CD4-positive, alpha-beta T cell treated with Interleukin-12 subunit alpha and Interleukin-12 subunit beta, for 1 hour (primary cell): ENCODE results near the gene EFNA3.
A peak's percentile ranks its signal among the peaks of the same experiment; 100 is the strongest.

ENCODE experiments used
- DNase-seq: peaks from one replicate; pipeline ENCODE4 v3.0.0-alpha.2; 2020

Gene EFNA3

GRCh38 chr1:155070158-155070621 is 8.4 kb upstream of the EFNA3 start:
- no peak for DNase-seq

- DNase-seq: peak; percentile 82
Observed at GRCh38 chr1:155070721-155071569, 7.7 kb upstream of the EFNA3 start.

GRCh38 chr1:155071701-155072100 is 6.9 kb upstream of the EFNA3 start:
- no peak for DNase-seq

- no peak for DNase-seq
Observed at GRCh38 chr1:155072531-155073289, 5.9 kb upstream of the EFNA3 start.

GRCh38 chr1:155073377-155074242 is 5.0 kb upstream of the EFNA3 start:
- DNase-seq: no peak

- DNase-seq: no peak
Observed at GRCh38 chr1:155075535-155075934, 3.1 kb upstream of the EFNA3 start.

- no peak for DNase-seq
Observed at GRCh38 chr1:155076371-155076770, 2.3 kb upstream of the EFNA3 start.

- no peak for DNase-seq
Observed at GRCh38 chr1:155077346-155077745, 1.3 kb upstream of the EFNA3 start.

GRCh38 chr1:155077758-155078445 is 735 bp upstream of the EFNA3 start:
- DNase-seq: no peak

GRCh38 chr1:155079210-155079486 is 511 bp downstream of the EFNA3 start:
- no peak for DNase-seq

- peak; percentile 27 for DNase-seq
Observed at GRCh38 chr1:155079487-155080311, 1.1 kb downstream of the EFNA3 start.

GRCh38 chr1:155080312-155081228 is 1.9 kb downstream of the EFNA3 start:
- peak; percentile 42 for DNase-seq

GRCh38 chr1:155081472-155082300 is 3.0 kb downstream of the EFNA3 start:
- peak; percentile 47 for DNase-seq

- peak; percentile 28 for DNase-seq
Observed at GRCh38 chr1:155082301-155083051, 3.8 kb downstream of the EFNA3 start.

- DNase-seq: no peak
Observed at GRCh38 chr1:155083052-155083541, 4.5 kb downstream of the EFNA3 start.

- peak; percentile 45 for DNase-seq
Observed at GRCh38 chr1:155083865-155084721, 5.5 kb downstream of the EFNA3 start.

- DNase-seq: peak; percentile 92
Observed at GRCh38 chr1:155084722-155085503, 6.3 kb downstream of the EFNA3 start.
